T-helper 17 cell (primary cell): ENCODE data around the gene LIX1L. TPM values are rescaled to one million over a fixed set of nuclear protein-coding genes. Genes with fewer than 3 reads are reported as not detected.

Experiments used
- ATAC-seq: fragments of 150-1000 bp; cut with Tn5 transposase; 2 replicates; pipeline ENCODE4 v1.10.0; 2021; ENCODE audit warnings: mild to moderate bottlenecking, moderate library complexity
- DNase-seq, 3 donors: peaks; one replicate each; pipeline versions ENCODE4 v3.0.0 to v3.0.0-alpha.2; 2020 to 2021
- H3K9me3 ChIP-seq: one replicate; pipeline ENCODE4 v1.7.0; 2013; ENCODE audit warnings: low read length, mild to moderate bottlenecking; ENCODE audit not compliant: control insufficient read depth, poor library complexity, severe bottlenecking
- H3K27ac Mint-ChIP-seq: one replicate; pipeline ENCODE4 v1.8.0; 2022; ENCODE audit warnings: mild to moderate bottlenecking, moderate library complexity, mixed read lengths
- H3K27me3 Mint-ChIP-seq: one replicate; pipeline ENCODE4 v1.8.0; 2022; ENCODE audit warnings: mixed read lengths
- H3K36me3 Mint-ChIP-seq: one replicate; pipeline ENCODE4 v1.8.0; 2022; ENCODE audit warnings: low read depth, mixed read lengths
- H3K4me1 Mint-ChIP-seq: one replicate; pipeline ENCODE4 v1.8.0; 2022; ENCODE audit warnings: mild to moderate bottlenecking, mixed read lengths
- H3K4me3 Mint-ChIP-seq: one replicate; pipeline ENCODE4 v1.8.0; 2022; ENCODE audit warnings: mild to moderate bottlenecking, moderate library complexity, mixed read lengths
- total RNA-seq, 4 donors: library from RNA in 2 of 4; stranded (reverse) in 2 of 4; gene quantifications; one replicate each; pipeline ENCODE4 v1.2.3 and lab custom pipeline; 2022 to 2026

The LIX1L gene
- total RNA-seq, 2 donors from 2014 or later: 36.6 to 44.1 TPM

- Mint-ChIP-seq H3K36me3 (peaks cover under 1% of the 10 kb centered on the region), H3K4me3 (no peak overlapping the region), H3K27me3 (no peaks in the 10 kb centered on the region)
These were observed 56.4 kb downstream of the LIX1L start for GRCh38 chr1:145901312-145902021.

GRCh38 chr1:145898756-145899155, 59.1 kb downstream of the LIX1L start:
- DNase-seq: no peak
- no peaks in the 10 kb centered on the region for H3K27me3 Mint-ChIP-seq
- H3K27ac Mint-ChIP-seq: no peak overlapping the region
- H3K4me1 Mint-ChIP-seq: no peaks in the 10 kb centered on the region
- no peaks in the 10 kb centered on the region for H3K9me3 ChIP-seq
- H3K4me3 Mint-ChIP-seq: no peak overlapping the region
- no peak for ATAC-seq
- H3K36me3 Mint-ChIP-seq: no peaks in the 10 kb centered on the region

More at GRCh38 chr1:145901312-145902021, 56.4 kb downstream of the LIX1L start:
- no peaks in the 10 kb centered on the region for H3K9me3 ChIP-seq
- Mint-ChIP-seq H3K27ac (no peak overlapping the region), H3K4me1 (peaks cover 3% of the 10 kb centered on the region)
- ATAC-seq (no peak), DNase-seq (no peak)

- H3K4me1 Mint-ChIP-seq: no peaks in the 10 kb centered on the region
- DNase-seq: no peak
- H3K4me3 Mint-ChIP-seq: no peak overlapping the region
- H3K27ac Mint-ChIP-seq: no peak overlapping the region
- ATAC-seq: no peak
- no peaks in the 10 kb centered on the region for H3K27me3 Mint-ChIP-seq
- H3K9me3 ChIP-seq: no peaks in the 10 kb centered on the region
- H3K36me3 Mint-ChIP-seq: no peaks in the 10 kb centered on the region
These were observed 59.8 kb downstream of the LIX1L start for GRCh38 chr1:145897969-145898368.

GRCh38 chr1:145895471-145895870, 62.3 kb downstream of the LIX1L start:
- Mint-ChIP-seq H3K27ac (no peak overlapping the region), H3K36me3 (no peaks in the 10 kb centered on the region), H3K4me3 (no peak overlapping the region), H3K27me3 (no peaks in the 10 kb centered on the region), H3K4me1 (no peaks in the 10 kb centered on the region)
- ATAC-seq (no peak), DNase-seq (no peak)
- no peaks in the 10 kb centered on the region for H3K9me3 ChIP-seq

- ATAC-seq (no peak), DNase-seq (no peak)
- Mint-ChIP-seq H3K4me1 (no peaks in the 10 kb centered on the region), H3K4me3 (no peak overlapping the region), H3K36me3 (no peaks in the 10 kb centered on the region), H3K27ac (no peak overlapping the region), H3K27me3 (no peaks in the 10 kb centered on the region)
- no peaks in the 10 kb centered on the region for H3K9me3 ChIP-seq
These were observed 64.3 kb downstream of the LIX1L start for GRCh38 chr1:145893306-145894055.

- H3K36me3 Mint-ChIP-seq: no peaks in the 10 kb centered on the region
- no peaks in the 10 kb centered on the region for H3K27me3 Mint-ChIP-seq
- H3K4me3 Mint-ChIP-seq: no peak overlapping the region
- no peak for ATAC-seq
- H3K9me3 ChIP-seq: no peaks in the 10 kb centered on the region
- H3K4me1 Mint-ChIP-seq: no peaks in the 10 kb centered on the region
- no peak overlapping the region for H3K27ac Mint-ChIP-seq
- DNase-seq: no peak
These were observed 65.2 kb downstream of the LIX1L start for GRCh38 chr1:145892486-145893087.

GRCh38 chr1:145891587-145892485, 66.0 kb downstream of the LIX1L start:
- Mint-ChIP-seq H3K36me3 (no peaks in the 10 kb centered on the region), H3K27ac (no peak overlapping the region), H3K27me3 (no peaks in the 10 kb centered on the region), H3K4me1 (peaks cover 1% of the 10 kb centered on the region), H3K4me3 (no peak overlapping the region)
- ATAC-seq (peak; percentile 76), DNase-seq (peak in 2 of 3 donors; percentile 15 to 44)
- H3K9me3 ChIP-seq: no peaks in the 10 kb centered on the region

- Mint-ChIP-seq H3K4me1 (peaks cover 2% of the 10 kb centered on the region), H3K4me3 (no peak overlapping the region), H3K36me3 (no peaks in the 10 kb centered on the region), H3K27ac (no peak overlapping the region), H3K27me3 (no peaks in the 10 kb centered on the region)
- no peak for DNase-seq
- no peak for ATAC-seq
- H3K9me3 ChIP-seq: no peaks in the 10 kb centered on the region
These were observed 66.7 kb downstream of the LIX1L start for GRCh38 chr1:145891143-145891542.

GRCh38 chr1:145889722-145890121, 68.1 kb downstream of the LIX1L start:
- no peak overlapping the region for H3K27ac Mint-ChIP-seq
- ATAC-seq: no peak
- peaks cover 9% of the 10 kb centered on the region for H3K4me1 Mint-ChIP-seq
- no peak overlapping the region for H3K4me3 Mint-ChIP-seq
- DNase-seq: no peak
- H3K36me3 Mint-ChIP-seq: no peaks in the 10 kb centered on the region
- H3K27me3 Mint-ChIP-seq: peaks cover 9% of the 10 kb centered on the region
- H3K9me3 ChIP-seq: no peaks in the 10 kb centered on the region

- ATAC-seq (no peak), DNase-seq (no peak)
- Mint-ChIP-seq H3K4me3 (no peak overlapping the region), H3K27ac (no peak overlapping the region), H3K27me3 (peaks cover 24% of the 10 kb centered on the region), H3K4me1 (peaks cover 11% of the 10 kb centered on the region), H3K36me3 (no peaks in the 10 kb centered on the region)
- H3K9me3 ChIP-seq: no peaks in the 10 kb centered on the region
These were observed 70.2 kb downstream of the LIX1L start for GRCh38 chr1:145887631-145888030.

GRCh38 chr1:145886816-145887215, 71.0 kb downstream of the LIX1L start:
- Mint-ChIP-seq H3K4me1 (peaks cover 11% of the 10 kb centered on the region), H3K36me3 (no peaks in the 10 kb centered on the region), H3K27ac (no peak overlapping the region), H3K4me3 (peak overlapping the region; percentile 88), H3K27me3 (peaks cover 24% of the 10 kb centered on the region)
- no peak for ATAC-seq
- no peaks in the 10 kb centered on the region for H3K9me3 ChIP-seq
- no peak for DNase-seq

- H3K36me3 Mint-ChIP-seq: no peaks in the 10 kb centered on the region
- no peaks in the 10 kb centered on the region for H3K9me3 ChIP-seq
- peaks cover 11% of the 10 kb centered on the region for H3K4me1 Mint-ChIP-seq
- no peak for ATAC-seq
- no peak overlapping the region for H3K27ac Mint-ChIP-seq
- H3K4me3 Mint-ChIP-seq: peak overlapping the region; percentile 88
- no peak for DNase-seq
- peaks cover 24% of the 10 kb centered on the region for H3K27me3 Mint-ChIP-seq
These were observed 71.4 kb downstream of the LIX1L start for GRCh38 chr1:145886390-145886789.
